Spleen (tissue), 7 donors: ENCODE results near the gene SCML1.

Experiments
- POLR2A ChIP-seq, 3 donors: fragments of 450-650 bp; IDR thresholded peaks; one replicate each; pipeline ENCODE4 v1.5.1; 2017; ENCODE audit warnings: antibody characterized with exemption in 3 of 3, mild to moderate bottlenecking in 1 of 3
- POLR2AphosphoS5 ChIP-seq, 3 donors: sonication (generic); formaldehyde crosslinking; IDR thresholded peaks; one replicate each; pipeline ENCODE4 v1.5.1; 2017; ENCODE audit warnings: antibody characterized with exemption in 3 of 3
- TF ChIP-seq, protein P1 (sequence below), 11 experiments: fragments of 200-600 bp in 7 of 11; fragments of 450-650 bp in 4 of 11; sonication (generic) in 4 of 11; IDR thresholded peaks in 8 of 11; conservative IDR thresholded peaks in 3 of 11; 1 replicate in 7 of 11; 2 replicates in 4 of 11; pipeline versions ENCODE4 v1.4.0 to v1.8.0; 2016 to 2021; ENCODE audit warnings: antibody characterized with exemption in 11 of 11, inconsistent platforms in 4 of 11, mild to moderate bottlenecking in 1 of 11
- donor health status: DM: no; HTN: no; CAD: no; lungs with moderate emphysema.
- donor health status: DM: no; HTN: no; CAD: no.
- donor health status: DM: no; HTN: no; CAD: no.

- no peak for TF ChIP-seq POLR2AphosphoS5 (IDR thresholded peaks at IDR 0.05)
- TF ChIP-seq, protein P1, sequence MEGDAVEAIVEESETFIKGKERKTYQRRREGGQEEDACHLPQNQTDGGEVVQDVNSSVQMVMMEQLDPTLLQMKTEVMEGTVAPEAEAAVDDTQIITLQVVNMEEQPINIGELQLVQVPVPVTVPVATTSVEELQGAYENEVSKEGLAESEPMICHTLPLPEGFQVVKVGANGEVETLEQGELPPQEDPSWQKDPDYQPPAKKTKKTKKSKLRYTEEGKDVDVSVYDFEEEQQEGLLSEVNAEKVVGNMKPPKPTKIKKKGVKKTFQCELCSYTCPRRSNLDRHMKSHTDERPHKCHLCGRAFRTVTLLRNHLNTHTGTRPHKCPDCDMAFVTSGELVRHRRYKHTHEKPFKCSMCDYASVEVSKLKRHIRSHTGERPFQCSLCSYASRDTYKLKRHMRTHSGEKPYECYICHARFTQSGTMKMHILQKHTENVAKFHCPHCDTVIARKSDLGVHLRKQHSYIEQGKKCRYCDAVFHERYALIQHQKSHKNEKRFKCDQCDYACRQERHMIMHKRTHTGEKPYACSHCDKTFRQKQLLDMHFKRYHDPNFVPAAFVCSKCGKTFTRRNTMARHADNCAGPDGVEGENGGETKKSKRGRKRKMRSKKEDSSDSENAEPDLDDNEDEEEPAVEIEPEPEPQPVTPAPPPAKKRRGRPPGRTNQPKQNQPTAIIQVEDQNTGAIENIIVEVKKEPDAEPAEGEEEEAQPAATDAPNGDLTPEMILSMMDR (IDR thresholded peaks at IDR 0.05 in 8 of 11, conservative IDR thresholded peaks at IDR 0.05 in 3 of 11): no peak
- TF ChIP-seq POLR2A (IDR thresholded peaks at IDR 0.05): no peak
Measured at GRCh38 chrX:17740137-17741122, 3.1 kb downstream of the SCML1 start.
